Lower leg skin (tissue), 4 donors: Measurements from ENCODE around the gene GALNT2. TPM values are rescaled to one million over a fixed set of nuclear protein-coding genes. Genes with fewer than 3 reads are reported as not detected.
A peak's percentile ranks its signal among the peaks of the same experiment; 100 is the strongest.

ENCODE experiments used
- DNase-seq, 2 donors: peaks; one replicate each; pipeline ENCODE4 v3.0.0-alpha.2; 2019; ENCODE audit warnings: low spot score in 2 of 2
- H3K4me3 ChIP-seq: fragments of 200-600 bp; sonication (generic); 2 replicates; pipeline ENCODE4 v1.5.1; 2017; ENCODE audit warnings: mild to moderate bottlenecking, low read depth; ENCODE audit not compliant: poor library complexity, severe bottlenecking
- CTCF ChIP-seq, 3 donors: fragments of 450-650 bp; IDR thresholded peaks; one replicate each; pipeline ENCODE4 v1.5.1; 2016; ENCODE audit warnings: antibody characterized with exemption in 3 of 3, mild to moderate bottlenecking in 3 of 3, moderate library complexity in 2 of 3
- POLR2A ChIP-seq, 2 donors: fragments of 450-650 bp; IDR thresholded peaks; one replicate each; pipeline ENCODE4 v1.6.1; 2016 to 2017; ENCODE audit warnings: antibody characterized with exemption in 2 of 2, mild to moderate bottlenecking in 1 of 2, moderate library complexity in 1 of 2
- WGBS, 2 donors: methylation state at CpG; one replicate each; pipeline ENCODE4 v1.1.5; 2018; 5-methylcytosine and 5-hydroxymethylcytosine counted together
- intact Hi-C: fragments of 100-400 bp; cut with DNase I; formaldehyde crosslinking; loops from one replicate; pipeline ENCODE4 v1.15.0; 2023; ENCODE audit warnings: low total_unique reads
- total RNA-seq, 4 donors: library from RNA; depleted of rRNA; stranded (reverse); fragments of >200 nt; gene quantifications; one replicate each; pipeline ENCODE4 v1.1.0, GENCODE V29; 2016

Gene GALNT2
- total RNA-seq, 4 donors from 2014 or later = 11.0 to 31.0 (median 20.2) TPM

GRCh38 chr1:230086151-230086550 is 19.1 kb downstream of the GALNT2 start:
- H3K4me3 ChIP-seq = no peak overlapping the region
- intact Hi-C loops = no loop called here
- 90% methylated on average over 6 of the region's 6 CpGs for WGBS, 2 donors
- TF ChIP-seq POLR2A (IDR thresholded peaks at IDR 0.05) = no peak
- TF ChIP-seq CTCF (IDR thresholded peaks at IDR 0.05) = no peak
- DNase-seq = peak in 1 of 2 donors; percentile 0

GRCh38 chr1:230087028-230087716 is 20.1 kb downstream of the GALNT2 start:
- intact Hi-C loops = no loop called here
- no peak for DNase-seq
- no peak for TF ChIP-seq CTCF (IDR thresholded peaks at IDR 0.05)
- TF ChIP-seq POLR2A (IDR thresholded peaks at IDR 0.05) = no peak
- H3K4me3 ChIP-seq = no peak overlapping the region
- 71% methylated on average over 12 of the region's 12 CpGs for WGBS, 2 donors

- WGBS, 2 donors = 69 to 77% methylated on average over 3 of the region's 3 CpGs
- TF ChIP-seq POLR2A (IDR thresholded peaks at IDR 0.05) (no peak), CTCF (IDR thresholded peaks at IDR 0.05) (no peak)
- no peak overlapping the region for H3K4me3 ChIP-seq
- intact Hi-C loops = no loop called here
- DNase-seq = no peak
These were observed 20.7 kb downstream of the GALNT2 start for GRCh38 chr1:230087717-230088105.

GRCh38 chr1:230090194-230090711 is 23.2 kb downstream of the GALNT2 start:
- no peak for DNase-seq
- H3K4me3 ChIP-seq = no peak overlapping the region
- 73 to 75% methylated on average over 6 of the region's 6 CpGs for WGBS, 2 donors
- TF ChIP-seq CTCF (IDR thresholded peaks at IDR 0.05) (no peak), POLR2A (IDR thresholded peaks at IDR 0.05) (no peak)
- intact Hi-C loops = no loop called here

GRCh38 chr1:230091473-230092231 is 24.6 kb downstream of the GALNT2 start:
- no peak overlapping the region for H3K4me3 ChIP-seq
- TF ChIP-seq POLR2A (IDR thresholded peaks at IDR 0.05) = no peak
- no peak for TF ChIP-seq CTCF (IDR thresholded peaks at IDR 0.05)
- DNase-seq = no peak
- 82% methylated on average over 12 of the region's 12 CpGs for WGBS, 2 donors
- intact Hi-C loops = no loop called here
